ENCODE measurements around the gene AOPEP. TPM values are rescaled to one million over a fixed set of nuclear protein-coding genes. Genes with fewer than 3 reads are reported as not detected.
A peak's percentile ranks its signal among the peaks of the same experiment; 100 is the strongest.

Gene AOPEP
- total and polyA plus RNA-seq, 12 donors: 110 to 250 (median 161) TPM

DNA sequence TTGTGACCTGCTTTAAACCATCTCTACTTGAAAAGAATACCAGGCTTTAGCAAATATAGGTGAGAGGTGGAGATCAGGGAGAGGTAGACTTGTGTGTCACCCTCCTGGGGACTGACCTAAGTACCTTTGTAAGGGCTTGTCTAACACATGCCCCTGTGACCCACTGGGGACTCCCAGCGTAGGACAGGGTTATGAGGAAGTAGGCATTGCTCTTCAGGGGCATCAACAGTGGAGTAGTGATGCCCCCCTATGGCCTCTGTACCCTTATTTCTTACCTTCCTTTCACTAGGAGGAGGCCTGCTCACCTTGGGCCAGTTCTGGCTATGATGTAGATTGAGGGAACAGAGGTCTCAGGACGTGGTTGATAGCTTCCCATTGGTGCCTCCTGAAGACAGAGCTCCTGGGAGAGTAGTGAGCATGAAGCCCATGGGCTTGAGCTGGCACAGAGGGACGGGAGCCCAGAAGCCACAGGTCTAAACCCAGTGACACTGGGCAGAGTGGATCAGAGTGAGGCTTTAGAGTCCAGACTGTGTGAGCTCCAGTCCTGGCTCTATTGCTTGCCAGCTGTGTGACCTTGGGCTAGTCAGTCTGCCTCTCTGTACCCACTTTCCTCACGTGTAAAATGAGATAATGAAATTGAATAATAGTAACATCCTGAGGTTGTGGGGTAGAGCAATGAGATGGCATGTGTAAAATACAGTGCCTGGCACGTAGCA, 191.7 kb downstream of the AOPEP start:
- ATAC-seq: peak in 1 of 8 donors; percentile 10
- Histone ChIP-seq H3K27ac (peak overlapping the region in 1 of 10 donors; percentile 24), H3K4me3 (no peak overlapping the region), H3K27me3 (no peaks in the 10 kb centered on the region), H3K4me1 (peaks cover 12 to 59% (median 38%) of the 10 kb centered on the region in 9 donors), H3K36me3 (no peaks in the 10 kb centered on the region), H3K9me3 (no peaks in the 10 kb centered on the region)
- 90 to 94% methylated on average over 5 of the region's 5 CpGs for WGBS, 2 donors
- intact Hi-C loops (cut with DNase I): loop anchor here in 1 of 10 donors (10.0 kb wide), 1 partner anchor 133 kb away; no protein-coding TSS in a partner anchor
- TF ChIP-seq, protein P1, sequence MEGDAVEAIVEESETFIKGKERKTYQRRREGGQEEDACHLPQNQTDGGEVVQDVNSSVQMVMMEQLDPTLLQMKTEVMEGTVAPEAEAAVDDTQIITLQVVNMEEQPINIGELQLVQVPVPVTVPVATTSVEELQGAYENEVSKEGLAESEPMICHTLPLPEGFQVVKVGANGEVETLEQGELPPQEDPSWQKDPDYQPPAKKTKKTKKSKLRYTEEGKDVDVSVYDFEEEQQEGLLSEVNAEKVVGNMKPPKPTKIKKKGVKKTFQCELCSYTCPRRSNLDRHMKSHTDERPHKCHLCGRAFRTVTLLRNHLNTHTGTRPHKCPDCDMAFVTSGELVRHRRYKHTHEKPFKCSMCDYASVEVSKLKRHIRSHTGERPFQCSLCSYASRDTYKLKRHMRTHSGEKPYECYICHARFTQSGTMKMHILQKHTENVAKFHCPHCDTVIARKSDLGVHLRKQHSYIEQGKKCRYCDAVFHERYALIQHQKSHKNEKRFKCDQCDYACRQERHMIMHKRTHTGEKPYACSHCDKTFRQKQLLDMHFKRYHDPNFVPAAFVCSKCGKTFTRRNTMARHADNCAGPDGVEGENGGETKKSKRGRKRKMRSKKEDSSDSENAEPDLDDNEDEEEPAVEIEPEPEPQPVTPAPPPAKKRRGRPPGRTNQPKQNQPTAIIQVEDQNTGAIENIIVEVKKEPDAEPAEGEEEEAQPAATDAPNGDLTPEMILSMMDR (IDR thresholded peaks at IDR 0.05): peak in 1 of 9 donors; percentile 3
- DNase-seq: no peak

DNA sequence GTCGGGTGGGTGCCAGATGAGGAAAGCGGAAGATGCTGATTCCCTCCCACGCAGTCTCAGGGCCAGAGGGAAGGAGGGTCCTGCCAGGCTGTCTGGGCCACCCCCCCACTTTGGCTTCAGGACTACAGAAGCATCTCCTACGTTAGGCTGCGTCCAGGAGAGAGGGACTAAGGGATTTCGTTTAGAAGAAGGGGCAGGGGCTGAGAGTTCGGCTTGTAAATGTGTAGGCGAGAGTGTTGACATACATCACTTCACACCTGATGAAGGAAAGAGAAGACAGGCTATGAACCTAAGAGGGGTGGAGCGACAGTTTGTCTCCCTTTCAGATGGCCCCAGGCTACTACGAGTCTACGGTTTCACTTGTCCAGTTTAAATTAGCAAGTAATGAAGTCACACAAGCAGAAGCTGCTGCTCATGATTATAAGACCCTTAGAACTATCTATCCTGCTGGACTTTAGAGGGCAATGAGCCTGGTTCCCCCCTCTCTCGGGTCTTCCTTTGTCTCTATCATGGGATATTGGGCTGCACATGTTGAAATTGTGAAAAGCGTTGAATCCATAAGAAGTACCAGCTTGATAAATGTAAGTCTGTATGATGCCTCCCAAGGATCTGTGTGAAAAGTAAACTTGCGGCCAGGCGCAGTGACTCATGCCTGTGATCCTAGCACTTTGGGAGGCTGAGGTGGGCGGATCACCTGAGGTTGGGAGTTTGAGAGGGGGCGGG, 193.0 kb downstream of the AOPEP start:
- 71 to 73% methylated on average over 17 of the region's 17 CpGs for WGBS, 2 donors
- intact Hi-C loops (cut with DNase I): loop anchor here in 1 of 10 donors (10.0 kb wide), 1 partner anchor 135 kb away; no protein-coding TSS in a partner anchor
- H3K27ac ChIP-seq: peak overlapping the region in 6 of 10 donors; percentile 41 to 94 (median 75)

DNA sequence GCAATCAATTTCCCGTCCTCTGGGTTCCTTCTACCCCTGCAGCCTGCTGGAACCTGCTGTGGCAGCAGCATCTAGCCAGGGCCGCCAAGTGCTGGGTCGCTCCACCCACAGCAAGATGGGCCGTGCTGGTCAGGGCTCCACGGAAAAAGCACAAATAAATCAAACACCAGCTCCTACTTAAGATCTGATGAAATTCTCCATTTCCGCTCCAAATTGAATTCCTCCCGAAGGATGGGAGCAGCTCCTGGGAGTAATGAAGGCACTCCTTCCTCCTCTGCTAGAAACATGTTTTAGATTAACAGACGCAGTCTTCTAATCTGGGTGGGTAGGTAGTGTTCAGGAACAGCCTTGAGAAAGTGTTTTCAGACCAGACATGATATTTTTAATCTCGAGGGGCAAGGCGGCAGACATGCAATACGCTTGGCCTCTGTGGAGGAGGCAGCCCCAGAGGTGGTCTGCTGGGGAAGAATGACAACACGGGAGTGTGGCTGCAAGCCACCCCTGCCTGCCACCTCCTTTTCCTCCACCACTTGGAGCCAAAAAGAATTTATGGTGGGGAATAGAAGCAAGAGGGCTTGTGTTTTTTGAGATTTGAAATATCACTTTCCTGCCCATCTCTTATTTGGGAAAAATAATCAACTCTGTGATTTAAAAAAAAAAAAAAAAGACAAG, 194.1 kb downstream of the AOPEP start:
- peak in 1 of 2 donors; percentile 55 for DNase-seq

More for the DNA sequence above, 193.0 kb downstream of the AOPEP start:
- H3K36me3 ChIP-seq: no peaks in the 10 kb centered on the region
- peaks cover 16 to 55% (median 40%) of the 10 kb centered on the region in 9 donors for H3K4me1 ChIP-seq
- no peaks in the 10 kb centered on the region for H3K27me3 ChIP-seq
- H3K4me3 ChIP-seq: no peak overlapping the region
- TF ChIP-seq, protein P1 (IDR thresholded peaks at IDR 0.05): no peak
- peak in 6 of 8 donors; percentile 2 to 41 (median 22) for ATAC-seq
- DNase-seq: no peak
- no peaks in the 10 kb centered on the region for H3K9me3 ChIP-seq

More for the DNA sequence above, 194.1 kb downstream of the AOPEP start:
- H3K27me3 ChIP-seq: no peaks in the 10 kb centered on the region
- TF ChIP-seq, protein P1 (IDR thresholded peaks at IDR 0.05): no peak
- H3K9me3 ChIP-seq: no peaks in the 10 kb centered on the region
- 66 to 69% methylated on average over 12 of the region's 12 CpGs for WGBS, 2 donors
- H3K4me1 ChIP-seq: peaks cover 16 to 51% (median 40%) of the 10 kb centered on the region in 9 donors
- H3K4me3 ChIP-seq: peak overlapping the region in 2 of 10 donors; percentile 1 to 2
- intact Hi-C loops (cut with DNase I): no loop called here
- peak overlapping the region; percentile 15 to 94 (median 70) for H3K27ac ChIP-seq
- H3K36me3 ChIP-seq: peaks cover 0 to 2% (median 0%) of the 10 kb centered on the region in 9 donors
- peak; percentile 40 to 76 (median 54) for ATAC-seq
